ENCODE data around the gene CAMK1G. TPM values are rescaled to one million over a fixed set of nuclear protein-coding genes. Genes with fewer than 3 reads are reported as not detected.

Gene CAMK1G
- total and polyA plus RNA-seq, 2 donors (not counting 3 experiments of a cell fraction or from before 2014, with no cell fraction given): not detected

GRCh38 chr1:209652873-209653401 is 69.4 kb downstream of the CAMK1G start:
- Histone ChIP-seq H3K27me3 (ENCODE audit: control insufficient read depth in 2 of 2, insufficient read depth in 2 of 2, low read length in 2 of 2) (no peaks in the 10 kb centered on the region), H2AFZ (ENCODE audit: low read depth, low read length) (no peak overlapping the region), H3K4me1 (ENCODE audit: control insufficient read depth, extremely low read depth, insufficient read depth, low read length) (peaks cover 27% of the 10 kb centered on the region), H3K36me3 (ENCODE audit: control insufficient read depth in 2 of 2, extremely low read depth in 1 of 2, insufficient read depth in 2 of 2, low read length in 2 of 2) (no peaks in the 10 kb centered on the region), H3K79me2 (ENCODE audit: control insufficient read depth, insufficient read depth, low read length) (no peaks in the 10 kb centered on the region), H3K4me2 (ENCODE audit: insufficient read depth, low read length) (no peak overlapping the region), H3K27ac (ENCODE audit: insufficient read depth, low read depth, low read length) (no peak overlapping the region), H3K9me1 (replicated peaks; ENCODE audit: control insufficient read depth, extremely low read depth, insufficient read depth, low read length) (no peaks in the 10 kb centered on the region), H4K20me1 (replicated peaks; ENCODE audit: control insufficient read depth, extremely low read depth, insufficient read depth, low read length) (no peaks in the 10 kb centered on the region), H3K9me3 (replicated peaks; ENCODE audit: control insufficient read depth, insufficient read depth, low read length) (no peaks in the 10 kb centered on the region), H3K9ac (replicated peaks; ENCODE audit: extremely low read depth, insufficient read depth, low read length) (no peak overlapping the region), H3K4me3 (replicated peaks in 1 of 3; ENCODE audit: insufficient read depth in 1 of 3, low read depth in 1 of 3, low read length in 3 of 3) (no peak overlapping the region)
- intact Hi-C loops (cut with micrococcal nuclease): no loop called here
- no TSS peak for BruUV-seq (replicated peaks)
- ChIA-PET CTCF (interaction anchor here (0.7 to 1.7 kb wide), 16 partner anchors 8 to 170 kb away, joined by 3 to 6 read pairs (median 4); partner anchors contain the start of gene G0S2), POLR2A (interaction anchor here (0.5 to 1.5 kb wide), 2 partner anchors 22 to 54 kb away, joined by 3 to 4 read pairs; partner anchors contain the start of gene G0S2)
- dilution Hi-C loops (cut with MboI; ENCODE audit: extremely low pct_ligation_motif_present, low sequenced_read_pairs): no loop called here
- DNase-seq (ENCODE audit: low read depth, low spot score): peak; percentile 64
- peak; percentile 82 for FAIRE-seq
- TF ChIP-seq EZH2 (IDR thresholded peaks at IDR 0.05; ENCODE audit: borderline replicate concordance, low read depth, low read length, severe bottlenecking): no peak
- TF ChIP-seq, protein P1, sequence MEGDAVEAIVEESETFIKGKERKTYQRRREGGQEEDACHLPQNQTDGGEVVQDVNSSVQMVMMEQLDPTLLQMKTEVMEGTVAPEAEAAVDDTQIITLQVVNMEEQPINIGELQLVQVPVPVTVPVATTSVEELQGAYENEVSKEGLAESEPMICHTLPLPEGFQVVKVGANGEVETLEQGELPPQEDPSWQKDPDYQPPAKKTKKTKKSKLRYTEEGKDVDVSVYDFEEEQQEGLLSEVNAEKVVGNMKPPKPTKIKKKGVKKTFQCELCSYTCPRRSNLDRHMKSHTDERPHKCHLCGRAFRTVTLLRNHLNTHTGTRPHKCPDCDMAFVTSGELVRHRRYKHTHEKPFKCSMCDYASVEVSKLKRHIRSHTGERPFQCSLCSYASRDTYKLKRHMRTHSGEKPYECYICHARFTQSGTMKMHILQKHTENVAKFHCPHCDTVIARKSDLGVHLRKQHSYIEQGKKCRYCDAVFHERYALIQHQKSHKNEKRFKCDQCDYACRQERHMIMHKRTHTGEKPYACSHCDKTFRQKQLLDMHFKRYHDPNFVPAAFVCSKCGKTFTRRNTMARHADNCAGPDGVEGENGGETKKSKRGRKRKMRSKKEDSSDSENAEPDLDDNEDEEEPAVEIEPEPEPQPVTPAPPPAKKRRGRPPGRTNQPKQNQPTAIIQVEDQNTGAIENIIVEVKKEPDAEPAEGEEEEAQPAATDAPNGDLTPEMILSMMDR (IDR thresholded peaks at IDR 0.05; ENCODE audit: extremely low read depth in 1 of 2, insufficient read depth in 1 of 2, low read depth in 1 of 2, low read length in 2 of 2): no peak
- TF ChIP-seq, protein P2, sequence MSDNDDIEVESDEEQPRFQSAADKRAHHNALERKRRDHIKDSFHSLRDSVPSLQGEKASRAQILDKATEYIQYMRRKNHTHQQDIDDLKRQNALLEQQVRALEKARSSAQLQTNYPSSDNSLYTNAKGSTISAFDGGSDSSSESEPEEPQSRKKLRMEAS (IDR thresholded peaks at IDR 0.05; ENCODE audit: insufficient read depth, insufficient read length): no peak
- TF ChIP-seq POLR2A (IDR thresholded peaks at IDR 0.05; ENCODE audit: low read depth, low read length): no peak
- TF ChIP-seq POLR2AphosphoS5 (IDR thresholded peaks at IDR 0.05; ENCODE audit: insufficient read depth, low read depth, low read length): no peak
- no peak for TF ChIP-seq GATA2 (IDR thresholded peaks at IDR 0.05; ENCODE audit: insufficient read depth, insufficient read length, low read depth, low read length)
- no peak for TF ChIP-seq FOS (IDR thresholded peaks at IDR 0.05; ENCODE audit: borderline replicate concordance, insufficient read depth, low read length)
- TF ChIP-seq JUN (IDR thresholded peaks at IDR 0.05; ENCODE audit: borderline replicate concordance, insufficient read depth, insufficient read length, low read depth): no peak
- TF ChIP-seq MYC (IDR thresholded peaks at IDR 0.05; ENCODE audit: low read depth, low read length): no peak

All from endothelial cell of umbilical vein (primary cell).